ENCODE measurements around the gene C5orf46. TPM values are rescaled to one million over a fixed set of nuclear protein-coding genes. Genes with fewer than 3 reads are reported as not detected.

The C5orf46 gene
- total and polyA plus RNA-seq, 2 experiments from 2014 or later, result 1.5 TPM; not detected in 1

DNA sequence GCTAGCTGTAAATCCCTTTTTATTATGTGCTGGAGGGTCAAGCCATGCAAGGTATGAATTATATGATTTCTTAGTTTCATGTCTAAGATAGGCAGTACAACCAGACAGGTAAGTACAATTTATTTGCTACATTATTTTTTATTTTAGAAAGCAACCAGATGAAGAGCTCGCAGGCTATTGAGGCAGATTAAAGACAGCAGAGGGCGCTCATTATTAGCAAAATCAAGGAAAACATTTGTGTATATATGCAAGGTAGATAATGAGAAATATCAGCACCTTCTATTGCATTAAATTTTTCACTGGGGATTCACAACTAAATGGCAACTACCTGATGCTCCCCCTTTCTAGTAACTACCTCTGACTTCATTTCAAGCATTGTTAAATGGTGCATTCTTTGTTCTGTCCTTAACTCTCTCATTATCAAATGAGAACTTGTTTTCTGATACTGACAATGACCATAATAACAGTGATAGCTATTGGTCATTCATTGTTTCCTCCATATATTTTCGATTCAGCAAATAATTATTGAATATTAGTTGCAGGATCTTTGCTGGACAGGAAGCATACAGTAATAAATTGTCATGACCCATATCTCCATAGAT, 19.2 kb downstream of the C5orf46 start:
- no peaks in the 10 kb centered on the region for H4K20me1 ChIP-seq (ENCODE audit: insufficient read depth)
- 1 to 3% methylated on average over 3 of the region's 3 CpGs for WGBS, 2 experiments (ENCODE audit: low coverage in 1 of 2, low lambda C conversion rate in 2 of 2, missing lambda C conversion rate in 2 of 2)
- H3K4me2 ChIP-seq (ENCODE audit: unreplicated experiment), result no peak overlapping the region
- H3K79me2 ChIP-seq (ENCODE audit: insufficient read depth), result no peaks in the 10 kb centered on the region
- H3K4me3 ChIP-seq, result no peak overlapping the region
- no peaks in the 10 kb centered on the region for H3K9me3 ChIP-seq (ENCODE audit: low read depth)
- no peak overlapping the region for H2AFZ ChIP-seq
- no peaks in the 10 kb centered on the region for H3K27me3 ChIP-seq (replicated peaks; ENCODE audit: insufficient read depth)
- H3K27ac ChIP-seq, result no peak overlapping the region
- DNase-seq, result peak; percentile 52
- TF ChIP-seq EZH2phosphoT487 (IDR thresholded peaks at IDR 0.05; ENCODE audit: insufficient read depth, low read depth) (no peak), EZH2 (IDR thresholded peaks at IDR 0.05; ENCODE audit: insufficient read depth, poor library complexity, severe bottlenecking) (no peak)
- no peaks in the 10 kb centered on the region for H3K9me2 ChIP-seq (ENCODE audit: insufficient read depth)
- in situ Hi-C loops (cut with MboI), result no loop called here
- H3K36me3 ChIP-seq (ENCODE audit: low read depth), result no peaks in the 10 kb centered on the region
- no peak overlapping the region for H3K9ac ChIP-seq
- no peaks in the 10 kb centered on the region for H3F3A ChIP-seq (ENCODE audit: insufficient read depth)
- H3K4me1 ChIP-seq (ENCODE audit: insufficient read depth), result no peaks in the 10 kb centered on the region

DNA sequence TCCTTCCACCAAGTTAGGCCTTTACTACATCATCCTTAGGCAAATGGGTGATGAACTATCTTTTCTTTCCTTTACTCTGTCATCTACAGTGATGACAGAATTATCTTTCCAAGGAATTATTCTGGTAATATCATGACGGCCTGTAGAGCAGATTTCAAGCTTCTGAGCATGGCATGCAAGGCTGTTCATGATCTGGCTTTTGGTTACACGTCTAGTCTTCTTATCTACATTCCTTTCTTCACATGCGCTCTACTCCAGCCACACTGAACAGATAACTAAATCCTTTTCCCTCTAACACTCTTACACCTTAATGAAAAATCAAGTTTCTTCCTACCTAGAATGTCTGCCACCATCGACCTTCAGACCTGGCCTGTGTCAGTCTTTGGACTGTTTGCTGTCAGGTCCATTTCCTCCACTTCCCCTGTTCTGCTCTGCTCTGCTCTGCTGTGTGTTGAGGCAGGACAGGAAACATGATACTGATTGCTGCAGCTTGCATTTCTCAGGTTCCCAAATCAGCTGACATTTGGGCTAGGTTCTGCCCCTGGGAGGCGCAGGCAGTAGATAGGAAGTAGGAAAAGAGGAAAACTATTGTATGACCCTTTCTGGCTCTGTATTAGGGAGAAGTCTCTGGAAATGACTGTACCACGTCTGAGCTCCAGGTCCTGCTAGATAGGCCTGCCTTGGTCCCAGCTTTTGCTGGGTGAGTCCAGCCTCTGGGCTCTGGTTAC, 23.6 kb downstream of the C5orf46 start:
- no peak for DNase-seq
- Histone ChIP-seq H3K9me2 (ENCODE audit: insufficient read depth) (no peaks in the 10 kb centered on the region), H3F3A (ENCODE audit: insufficient read depth) (no peaks in the 10 kb centered on the region), H3K4me1 (ENCODE audit: insufficient read depth) (no peaks in the 10 kb centered on the region), H3K36me3 (ENCODE audit: low read depth) (no peaks in the 10 kb centered on the region), H3K9ac (no peak overlapping the region), H3K4me2 (ENCODE audit: unreplicated experiment) (no peak overlapping the region), H3K79me2 (ENCODE audit: insufficient read depth) (no peaks in the 10 kb centered on the region), H3K27ac (no peak overlapping the region), H2AFZ (no peak overlapping the region), H3K4me3 (no peak overlapping the region), H3K9me3 (ENCODE audit: low read depth) (no peaks in the 10 kb centered on the region), H3K27me3 (replicated peaks; ENCODE audit: insufficient read depth) (no peaks in the 10 kb centered on the region), H4K20me1 (ENCODE audit: insufficient read depth) (no peaks in the 10 kb centered on the region)
- in situ Hi-C loops (cut with MboI), result no loop called here
- 21 to 24% methylated on average over 6 of the region's 6 CpGs for WGBS, 2 experiments (ENCODE audit: low coverage in 1 of 2, low lambda C conversion rate in 2 of 2, missing lambda C conversion rate in 2 of 2)
- TF ChIP-seq EZH2phosphoT487 (IDR thresholded peaks at IDR 0.05; ENCODE audit: insufficient read depth, low read depth), result no peak
- TF ChIP-seq EZH2 (IDR thresholded peaks at IDR 0.05; ENCODE audit: insufficient read depth, poor library complexity, severe bottlenecking), result no peak

GRCh38 chr5:147880487-147880886, 25.9 kb downstream of the C5orf46 start:
- H3K9me2 ChIP-seq (ENCODE audit: insufficient read depth), result no peaks in the 10 kb centered on the region
- no peaks in the 10 kb centered on the region for H4K20me1 ChIP-seq (ENCODE audit: insufficient read depth)
- H3K79me2 ChIP-seq (ENCODE audit: insufficient read depth), result no peaks in the 10 kb centered on the region
- TF ChIP-seq EZH2phosphoT487 (IDR thresholded peaks at IDR 0.05; ENCODE audit: insufficient read depth, low read depth), result no peak
- TF ChIP-seq EZH2 (IDR thresholded peaks at IDR 0.05; ENCODE audit: insufficient read depth, poor library complexity, severe bottlenecking), result no peak
- DNase-seq, result no peak
- 22 to 27% methylated on average over 2 of the region's 2 CpGs for WGBS, 2 experiments (ENCODE audit: low coverage in 1 of 2, low lambda C conversion rate in 2 of 2, missing lambda C conversion rate in 2 of 2)
- no peaks in the 10 kb centered on the region for H3K9me3 ChIP-seq (ENCODE audit: low read depth)
- no peak overlapping the region for H3K27ac ChIP-seq
- no peaks in the 10 kb centered on the region for H3K36me3 ChIP-seq (ENCODE audit: low read depth)
- no peak overlapping the region for H2AFZ ChIP-seq
- H3K27me3 ChIP-seq (replicated peaks; ENCODE audit: insufficient read depth), result 0 out of 2 replicates have a peak, but pooled peaks cover 3% of the 10 kb centered on the region
- H3K4me3 ChIP-seq, result no peak overlapping the region
- H3K9ac ChIP-seq, result no peak overlapping the region
- H3K4me2 ChIP-seq (ENCODE audit: unreplicated experiment), result no peak overlapping the region
- no peaks in the 10 kb centered on the region for H3K4me1 ChIP-seq (ENCODE audit: insufficient read depth)
- H3F3A ChIP-seq (ENCODE audit: insufficient read depth), result no peaks in the 10 kb centered on the region
- in situ Hi-C loops (cut with MboI), result no loop called here

DNA sequence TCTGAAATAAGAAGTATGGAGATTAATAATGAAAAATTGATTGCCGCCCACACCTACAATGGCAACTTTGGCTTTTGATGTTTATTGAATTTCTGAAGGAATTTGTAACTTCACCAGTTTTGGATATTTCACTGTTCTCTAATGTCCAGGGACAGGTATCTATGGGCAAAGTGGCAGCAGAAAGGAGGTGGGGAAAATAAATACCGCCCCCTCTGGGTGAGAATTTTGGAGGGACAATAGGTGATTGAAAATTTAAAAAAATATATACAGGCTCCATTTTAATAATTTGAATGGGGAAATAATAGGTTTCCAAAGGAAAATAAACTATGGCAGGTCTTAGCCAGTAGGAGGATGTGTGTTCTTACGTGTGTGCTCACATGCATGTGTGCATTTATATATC, 26.6 kb downstream of the C5orf46 start:
- no peaks in the 10 kb centered on the region for H3K9me2 ChIP-seq (ENCODE audit: insufficient read depth)
- H3K27me3 ChIP-seq (replicated peaks; ENCODE audit: insufficient read depth), result 0 out of 2 replicates have a peak, but pooled peaks cover 3% of the 10 kb centered on the region
- 40 to 47% methylated on average over 3 of the region's 3 CpGs for WGBS, 2 experiments (ENCODE audit: low coverage in 1 of 2, low lambda C conversion rate in 2 of 2, missing lambda C conversion rate in 2 of 2)
- no peaks in the 10 kb centered on the region for H3K4me1 ChIP-seq (ENCODE audit: insufficient read depth)
- TF ChIP-seq EZH2 (IDR thresholded peaks at IDR 0.05; ENCODE audit: insufficient read depth, poor library complexity, severe bottlenecking) (no peak), EZH2phosphoT487 (IDR thresholded peaks at IDR 0.05; ENCODE audit: insufficient read depth, low read depth) (no peak)
- no peaks in the 10 kb centered on the region for H3F3A ChIP-seq (ENCODE audit: insufficient read depth)
- H3K79me2 ChIP-seq (ENCODE audit: insufficient read depth), result no peaks in the 10 kb centered on the region
- H3K27ac ChIP-seq, result no peak overlapping the region
- in situ Hi-C loops (cut with MboI), result no loop called here
- H3K4me2 ChIP-seq (ENCODE audit: unreplicated experiment), result no peak overlapping the region
- no peak for DNase-seq
- H4K20me1 ChIP-seq (ENCODE audit: insufficient read depth), result no peaks in the 10 kb centered on the region
- H3K4me3 ChIP-seq, result no peak overlapping the region
- H3K9me3 ChIP-seq (ENCODE audit: low read depth), result no peaks in the 10 kb centered on the region
- no peak overlapping the region for H3K9ac ChIP-seq
- H3K36me3 ChIP-seq (ENCODE audit: low read depth), result no peaks in the 10 kb centered on the region
- no peak overlapping the region for H2AFZ ChIP-seq

Data from GM23248 (cell line).